ENCODE measurements around the gene KLHL26.

- no peak for TF ChIP-seq EZH2 (IDR thresholded peaks at IDR 0.05; ENCODE audit: borderline replicate concordance, low read length)
- TF ChIP-seq, protein P1, sequence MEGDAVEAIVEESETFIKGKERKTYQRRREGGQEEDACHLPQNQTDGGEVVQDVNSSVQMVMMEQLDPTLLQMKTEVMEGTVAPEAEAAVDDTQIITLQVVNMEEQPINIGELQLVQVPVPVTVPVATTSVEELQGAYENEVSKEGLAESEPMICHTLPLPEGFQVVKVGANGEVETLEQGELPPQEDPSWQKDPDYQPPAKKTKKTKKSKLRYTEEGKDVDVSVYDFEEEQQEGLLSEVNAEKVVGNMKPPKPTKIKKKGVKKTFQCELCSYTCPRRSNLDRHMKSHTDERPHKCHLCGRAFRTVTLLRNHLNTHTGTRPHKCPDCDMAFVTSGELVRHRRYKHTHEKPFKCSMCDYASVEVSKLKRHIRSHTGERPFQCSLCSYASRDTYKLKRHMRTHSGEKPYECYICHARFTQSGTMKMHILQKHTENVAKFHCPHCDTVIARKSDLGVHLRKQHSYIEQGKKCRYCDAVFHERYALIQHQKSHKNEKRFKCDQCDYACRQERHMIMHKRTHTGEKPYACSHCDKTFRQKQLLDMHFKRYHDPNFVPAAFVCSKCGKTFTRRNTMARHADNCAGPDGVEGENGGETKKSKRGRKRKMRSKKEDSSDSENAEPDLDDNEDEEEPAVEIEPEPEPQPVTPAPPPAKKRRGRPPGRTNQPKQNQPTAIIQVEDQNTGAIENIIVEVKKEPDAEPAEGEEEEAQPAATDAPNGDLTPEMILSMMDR (conservative IDR thresholded peaks at IDR 0.05 in 1 of 2, IDR thresholded peaks at IDR 0.05 in 1 of 2; ENCODE audit: extremely low read depth in 1 of 2, insufficient read depth in 1 of 2, low read depth in 1 of 2, low read length in 2 of 2) = no peak
These were observed 20.9 kb downstream of the KLHL26 start for GRCh38 chr19:18657590-18658365.

Measured in mammary epithelial cell (primary cell).